SK-N-SH treated with all-trans-retinoic acid at 6 μM for 48 hours (cell line): Measurements from ENCODE around the gene LGALS3BP.

Source experiments
- ATAC-seq: fragments of 200-7000 bp; cut with Tn5 transposase; 3 replicates; pipeline ENCODE4 v1.9.1; 2020; ENCODE audit warnings: mild to moderate bottlenecking, moderate library complexity
- BACH2 ChIP-seq: fragments of 250-450 bp; sonication (Bioruptor Pico); IDR thresholded peaks from 2 replicates; pipeline ENCODE4 v1.9.0; 2021; ENCODE audit warnings: mild to moderate bottlenecking, borderline replicate concordance
- CSDC2 ChIP-seq: fragments of 250-450 bp; sonication (Bioruptor Pico); IDR thresholded peaks from 2 replicates; pipeline ENCODE4 v1.5.0; 2020; ENCODE audit warnings: mild to moderate bottlenecking, moderate library complexity
- ESRRG ChIP-seq: fragments of 250-450 bp; sonication (Bioruptor Pico); IDR thresholded peaks from 2 replicates; pipeline ENCODE4 v1.6.1; 2021; ENCODE audit warnings: mild to moderate bottlenecking
- ISL1 ChIP-seq: fragments of 250-450 bp; sonication (Bioruptor Pico); IDR thresholded peaks from 2 replicates; pipeline ENCODE4 v2.1.2; 2022; ENCODE audit warnings: mild to moderate bottlenecking, moderate library complexity
- OSR1 ChIP-seq: fragments of 250-450 bp; sonication (Bioruptor Pico); IDR thresholded peaks from 2 replicates; pipeline ENCODE4 v1.8.0; 2022; ENCODE audit warnings: moderate library complexity, mild to moderate bottlenecking, inconsistent platforms
- POU6F1 ChIP-seq: fragments of 250-450 bp; sonication (Bioruptor Pico); IDR thresholded peaks from 2 replicates; pipeline ENCODE4 v1.8.0; 2021; ENCODE audit warnings: low read depth, mild to moderate bottlenecking, moderate library complexity, borderline replicate concordance
- PPARA ChIP-seq: fragments of 250-450 bp; sonication (Bioruptor Pico); IDR thresholded peaks from 2 replicates; pipeline ENCODE4 v1.5.0; 2020; ENCODE audit warnings: mild to moderate bottlenecking, borderline replicate concordance
- RARB ChIP-seq: fragments of 250-450 bp; sonication (Bioruptor Pico); IDR thresholded peaks from 2 replicates; pipeline ENCODE4 v1.8.0; 2021; ENCODE audit warnings: mild to moderate bottlenecking, moderate library complexity
- TCF4 ChIP-seq: fragments of 250-450 bp; sonication (Bioruptor Pico); IDR thresholded peaks from 2 replicates; pipeline ENCODE4 v1.8.0; 2021; ENCODE audit warnings: mild to moderate bottlenecking, moderate library complexity, borderline replicate concordance
- TOX ChIP-seq: fragments of 250-450 bp; sonication (Bioruptor Pico); IDR thresholded peaks from 2 replicates; pipeline ENCODE4 v1.8.0; 2021; ENCODE audit warnings: mild to moderate bottlenecking, moderate library complexity, borderline replicate concordance
- TSHZ2 ChIP-seq: fragments of 250-450 bp; sonication (Bioruptor Pico); IDR thresholded peaks from 2 replicates; pipeline ENCODE4 v1.5.0; 2020; ENCODE audit warnings: mild to moderate bottlenecking, moderate library complexity
- ZC3H10 ChIP-seq: fragments of 250-450 bp; sonication (Bioruptor Pico); IDR thresholded peaks from 2 replicates; pipeline ENCODE4 v1.5.1; 2021; ENCODE audit warnings: mild to moderate bottlenecking, moderate library complexity
- ZFP3 ChIP-seq: fragments of 250-450 bp; sonication (Bioruptor Pico); IDR thresholded peaks from 2 replicates; pipeline ENCODE4 v1.5.0; 2020; ENCODE audit warnings: mild to moderate bottlenecking, moderate library complexity
- ZFP30 ChIP-seq: fragments of 450-650 bp; formaldehyde crosslinking; IDR thresholded peaks from 2 replicates; pipeline ENCODE4 v1.5.0; 2022; ENCODE audit warnings: mild to moderate bottlenecking, moderate library complexity
- ZNF565 ChIP-seq: fragments of 450-650 bp; formaldehyde crosslinking; conservative IDR thresholded peaks from 2 replicates; pipeline ENCODE4 v1.5.0; 2020; ENCODE audit warnings: low read depth, mild to moderate bottlenecking, moderate library complexity
- ZNF70 ChIP-seq: fragments of 450-650 bp; formaldehyde crosslinking; IDR thresholded peaks from 2 replicates; pipeline ENCODE4 v1.5.0; 2020; ENCODE audit warnings: mild to moderate bottlenecking, moderate library complexity
- ZNF8 ChIP-seq: fragments of 450-650 bp; formaldehyde crosslinking; IDR thresholded peaks from 2 replicates; pipeline ENCODE4 v1.5.0; 2020; ENCODE audit warnings: mild to moderate bottlenecking, moderate library complexity
- TF ChIP-seq, protein P1 (sequence below): fragments of 250-450 bp; sonication (Bioruptor Pico); IDR thresholded peaks from 2 replicates; pipeline ENCODE4 v1.5.1; 2020; ENCODE audit warnings: low read depth, mild to moderate bottlenecking, moderate library complexity
- TF ChIP-seq, protein P2 (sequence below): fragments of 250-450 bp; sonication (Bioruptor Pico); IDR thresholded peaks from 2 replicates; pipeline ENCODE4 v1.8.0; 2020; ENCODE audit warnings: mild to moderate bottlenecking, moderate library complexity, borderline replicate concordance
- TF ChIP-seq, protein P3 (sequence below): fragments of 250-450 bp; sonication (Bioruptor Pico); IDR thresholded peaks from 2 replicates; pipeline ENCODE4 v1.5.1; 2021; ENCODE audit warnings: mild to moderate bottlenecking, moderate library complexity

Gene LGALS3BP

GRCh38 chr17:78991017-78991738, 11.5 kb upstream of the LGALS3BP start (continued):
- TF ChIP-seq ZFP3 (CRISPR knock-in tag) (no peak), OSR1 (CRISPR knock-in tag) (no peak), ZFP30 (CRISPR knock-in tag) (no peak), BACH2 (CRISPR knock-in tag) (no peak), ZNF70 (CRISPR knock-in tag) (no peak), ZC3H10 (CRISPR knock-in tag) (no peak), TOX (CRISPR knock-in tag) (no peak)

DNA sequence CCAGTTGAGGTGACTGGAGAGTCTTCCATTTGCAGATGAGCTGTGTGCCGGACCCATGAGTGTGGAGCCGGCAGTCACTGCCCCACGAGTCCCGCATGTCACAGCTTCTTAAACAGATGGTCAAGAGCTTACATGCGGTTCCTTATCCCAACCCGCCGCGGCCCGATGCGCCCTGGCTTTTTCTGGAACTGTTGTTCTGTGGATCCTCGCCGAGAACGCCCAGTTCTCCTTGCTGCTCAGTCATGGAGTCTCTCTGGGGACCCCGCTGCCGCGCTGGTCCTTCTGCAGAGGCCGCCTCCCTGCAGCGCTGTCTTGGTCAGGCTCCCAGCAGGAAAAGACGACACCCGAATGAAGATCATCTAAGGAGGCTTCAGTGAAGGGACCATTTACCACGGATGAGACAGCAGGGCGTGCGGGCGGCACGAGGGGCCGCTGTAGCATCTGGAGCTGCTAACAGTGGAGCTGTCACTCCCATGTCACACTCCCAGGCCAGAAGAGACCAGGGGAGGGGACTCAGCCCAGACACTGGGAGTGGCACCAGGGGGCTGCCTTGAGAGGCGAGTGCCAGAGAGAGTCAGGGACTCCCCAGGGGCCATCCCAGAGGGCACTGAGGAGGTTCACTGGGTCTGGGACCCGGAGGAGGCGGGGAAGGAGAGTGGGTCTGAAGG, 10.8 kb upstream of the LGALS3BP start:
- TF ChIP-seq ISL1 (CRISPR knock-in tag) = no peak
- no peak for TF ChIP-seq OSR1 (CRISPR knock-in tag)
- TF ChIP-seq, protein P1, sequence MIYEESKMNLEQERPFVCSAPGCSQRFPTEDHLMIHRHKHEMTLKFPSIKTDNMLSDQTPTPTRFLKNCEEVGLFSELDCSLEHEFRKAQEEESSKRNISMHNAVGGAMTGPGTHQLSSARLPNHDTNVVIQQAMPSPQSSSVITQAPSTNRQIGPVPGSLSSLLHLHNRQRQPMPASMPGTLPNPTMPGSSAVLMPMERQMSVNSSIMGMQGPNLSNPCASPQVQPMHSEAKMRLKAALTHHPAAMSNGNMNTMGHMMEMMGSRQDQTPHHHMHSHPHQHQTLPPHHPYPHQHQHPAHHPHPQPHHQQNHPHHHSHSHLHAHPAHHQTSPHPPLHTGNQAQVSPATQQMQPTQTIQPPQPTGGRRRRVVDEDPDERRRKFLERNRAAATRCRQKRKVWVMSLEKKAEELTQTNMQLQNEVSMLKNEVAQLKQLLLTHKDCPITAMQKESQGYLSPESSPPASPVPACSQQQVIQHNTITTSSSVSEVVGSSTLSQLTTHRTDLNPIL = no peak
- TF ChIP-seq BACH2 (CRISPR knock-in tag) = no peak
- TF ChIP-seq PPARA (CRISPR knock-in tag) = no peak
- TF ChIP-seq, protein P2, sequence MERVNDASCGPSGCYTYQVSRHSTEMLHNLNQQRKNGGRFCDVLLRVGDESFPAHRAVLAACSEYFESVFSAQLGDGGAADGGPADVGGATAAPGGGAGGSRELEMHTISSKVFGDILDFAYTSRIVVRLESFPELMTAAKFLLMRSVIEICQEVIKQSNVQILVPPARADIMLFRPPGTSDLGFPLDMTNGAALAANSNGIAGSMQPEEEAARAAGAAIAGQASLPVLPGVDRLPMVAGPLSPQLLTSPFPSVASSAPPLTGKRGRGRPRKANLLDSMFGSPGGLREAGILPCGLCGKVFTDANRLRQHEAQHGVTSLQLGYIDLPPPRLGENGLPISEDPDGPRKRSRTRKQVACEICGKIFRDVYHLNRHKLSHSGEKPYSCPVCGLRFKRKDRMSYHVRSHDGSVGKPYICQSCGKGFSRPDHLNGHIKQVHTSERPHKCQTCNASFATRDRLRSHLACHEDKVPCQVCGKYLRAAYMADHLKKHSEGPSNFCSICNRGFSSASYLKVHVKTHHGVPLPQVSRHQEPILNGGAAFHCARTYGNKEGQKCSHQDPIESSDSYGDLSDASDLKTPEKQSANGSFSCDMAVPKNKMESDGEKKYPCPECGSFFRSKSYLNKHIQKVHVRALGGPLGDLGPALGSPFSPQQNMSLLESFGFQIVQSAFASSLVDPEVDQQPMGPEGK = no peak
- no peak for TF ChIP-seq ZNF70 (CRISPR knock-in tag)
- no peak for TF ChIP-seq ZFP3 (CRISPR knock-in tag)
- TF ChIP-seq ESRRG (CRISPR knock-in tag) = no peak
- TF ChIP-seq, protein P3, sequence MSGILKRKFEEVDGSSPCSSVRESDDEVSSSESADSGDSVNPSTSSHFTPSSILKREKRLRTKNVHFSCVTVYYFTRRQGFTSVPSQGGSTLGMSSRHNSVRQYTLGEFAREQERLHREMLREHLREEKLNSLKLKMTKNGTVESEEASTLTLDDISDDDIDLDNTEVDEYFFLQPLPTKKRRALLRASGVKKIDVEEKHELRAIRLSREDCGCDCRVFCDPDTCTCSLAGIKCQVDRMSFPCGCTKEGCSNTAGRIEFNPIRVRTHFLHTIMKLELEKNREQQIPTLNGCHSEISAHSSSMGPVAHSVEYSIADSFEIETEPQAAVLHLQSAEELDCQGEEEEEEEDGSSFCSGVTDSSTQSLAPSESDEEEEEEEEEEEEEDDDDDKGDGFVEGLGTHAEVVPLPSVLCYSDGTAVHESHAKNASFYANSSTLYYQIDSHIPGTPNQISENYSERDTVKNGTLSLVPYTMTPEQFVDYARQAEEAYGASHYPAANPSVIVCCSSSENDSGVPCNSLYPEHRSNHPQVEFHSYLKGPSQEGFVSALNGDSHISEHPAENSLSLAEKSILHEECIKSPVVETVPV = no peak
- no peak for TF ChIP-seq CSDC2 (CRISPR knock-in tag)
- no peak for TF ChIP-seq ZC3H10 (CRISPR knock-in tag)
- TF ChIP-seq ZNF8 (CRISPR knock-in tag) = no peak
- no peak for TF ChIP-seq POU6F1
- no peak for TF ChIP-seq TSHZ2 (CRISPR knock-in tag)
- no peak for TF ChIP-seq TOX (CRISPR knock-in tag)
- TF ChIP-seq, all 23 proteins: peak for 0
- ATAC-seq = no peak

- no peak for ATAC-seq
- TF ChIP-seq ISL1 (CRISPR knock-in tag) (no peak), ZNF565 (CRISPR knock-in tag) (no peak), RARB (CRISPR knock-in tag) (no peak), TCF4 (CRISPR knock-in tag) (no peak), ZFP30 (CRISPR knock-in tag) (no peak)
- TF ChIP-seq, protein P1 = no peak
Observed at GRCh38 chr17:78988152-78988551, 8.4 kb upstream of the LGALS3BP start.
